Measurements from ENCODE around the gene MXD3.
"Not testable (repeated sequence)": the region's sequence is repeated elsewhere in the genome, so short reads cannot be mapped to it uniquely, and the experiment has no call there.

Gene MXD3

DNA sequence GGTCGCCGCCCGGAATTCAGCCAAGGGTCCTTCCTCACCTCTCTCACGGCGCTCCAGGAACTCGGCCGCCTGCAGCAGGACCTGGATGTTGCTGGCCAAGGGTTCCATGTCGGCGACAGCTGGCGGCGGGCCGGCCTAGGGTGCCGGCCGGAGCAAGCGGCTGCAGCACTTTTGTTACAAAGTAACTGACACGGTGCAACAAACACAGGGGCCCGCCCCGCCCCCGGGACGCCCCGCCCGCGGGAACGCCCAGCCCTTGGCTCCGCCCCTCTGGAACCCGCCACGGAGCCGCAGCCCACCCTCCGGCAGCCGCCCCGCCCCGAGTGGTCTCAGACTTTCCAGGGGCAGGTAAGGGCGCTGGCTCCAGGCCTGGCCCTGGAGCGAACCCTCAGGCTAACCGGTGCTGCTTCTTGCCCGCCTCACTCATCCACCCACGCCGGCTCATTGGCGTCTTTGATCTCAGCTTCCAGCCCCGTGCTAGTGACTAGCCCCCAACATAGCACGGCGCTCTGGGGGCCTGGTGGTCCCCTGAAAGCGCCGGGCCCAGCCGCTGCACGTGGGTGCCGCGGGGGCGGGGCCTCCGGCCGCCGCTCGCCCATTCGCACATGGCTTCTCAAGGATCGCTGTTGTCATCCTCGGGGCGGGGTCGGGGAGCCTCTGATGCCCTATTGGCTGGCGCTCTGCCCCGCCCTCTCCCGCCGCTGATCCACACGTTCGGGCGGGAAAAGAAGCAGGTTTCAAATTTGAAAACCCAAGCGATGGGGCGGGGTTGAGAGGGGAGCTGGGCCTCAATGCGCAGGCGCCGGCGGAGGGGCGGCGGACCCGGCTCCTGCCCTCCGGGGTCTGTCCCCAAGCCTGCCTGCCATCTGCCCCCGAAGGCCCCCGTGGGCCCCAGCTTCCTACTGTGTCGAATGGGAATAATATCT, at the start of gene MXD3:
Gene MXD3 (minus strand): TSS at position 176 of the 926 bp plus-strand sequence. CDS start 68 bp downstream, at position 108.
- peak; percentile 99 for DNase-seq (ENCODE audit: low spot score)

DNA sequence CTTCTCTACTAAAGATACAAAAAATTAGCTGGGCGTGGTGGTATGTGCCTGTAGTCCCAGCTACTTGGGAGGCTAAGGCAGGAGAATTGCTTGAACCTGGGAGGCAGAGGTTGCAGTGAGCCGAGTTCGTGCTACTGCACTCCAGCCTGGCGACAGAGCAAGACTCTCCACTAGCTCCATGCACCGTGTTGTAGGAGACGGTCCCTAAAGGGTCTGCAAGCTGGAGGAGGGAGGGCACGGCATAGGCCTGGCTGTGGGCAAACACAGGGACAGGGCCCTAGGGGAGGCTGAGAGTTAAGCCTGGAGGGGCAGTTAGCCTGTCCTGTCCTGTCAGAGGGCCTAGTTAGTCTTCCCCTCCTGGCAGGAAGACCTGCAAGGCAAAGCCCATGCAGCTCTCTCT, 49.0 kb upstream of the MXD3 start:
- DNase-seq (ENCODE audit: low spot score), result not testable (repeated sequence)

GRCh38 chr5:177359860-177360259, 48.2 kb upstream of the MXD3 start:
- no peak for DNase-seq (ENCODE audit: low spot score)

GRCh38 chr5:177359451-177359851, 47.8 kb upstream of the MXD3 start:
- no peak for DNase-seq (ENCODE audit: low spot score)

DNA sequence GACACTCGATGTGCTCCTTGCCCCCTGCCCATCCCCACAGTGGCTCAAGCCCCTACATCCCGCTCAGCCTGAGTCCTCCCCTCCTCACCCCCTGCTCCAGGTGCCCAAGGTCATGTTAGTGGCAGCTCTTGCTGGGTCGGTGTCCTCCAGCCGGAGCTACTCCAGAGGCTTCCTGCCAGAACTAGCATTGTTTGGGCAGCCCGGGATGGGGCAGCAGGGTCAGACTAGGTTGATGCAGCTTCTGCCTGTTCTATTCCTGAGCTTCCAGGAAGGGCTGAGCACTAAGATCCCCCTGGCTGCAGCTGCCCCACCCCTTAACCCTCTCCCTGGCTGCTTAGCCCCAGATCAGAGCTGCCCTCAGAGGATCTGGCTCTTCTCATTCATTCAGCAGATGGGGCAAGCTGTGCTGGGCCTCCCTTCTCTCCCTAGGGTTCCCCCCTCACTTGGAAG, 46.7 kb upstream of the MXD3 start:
- no peak for DNase-seq (ENCODE audit: low spot score)

DNA sequence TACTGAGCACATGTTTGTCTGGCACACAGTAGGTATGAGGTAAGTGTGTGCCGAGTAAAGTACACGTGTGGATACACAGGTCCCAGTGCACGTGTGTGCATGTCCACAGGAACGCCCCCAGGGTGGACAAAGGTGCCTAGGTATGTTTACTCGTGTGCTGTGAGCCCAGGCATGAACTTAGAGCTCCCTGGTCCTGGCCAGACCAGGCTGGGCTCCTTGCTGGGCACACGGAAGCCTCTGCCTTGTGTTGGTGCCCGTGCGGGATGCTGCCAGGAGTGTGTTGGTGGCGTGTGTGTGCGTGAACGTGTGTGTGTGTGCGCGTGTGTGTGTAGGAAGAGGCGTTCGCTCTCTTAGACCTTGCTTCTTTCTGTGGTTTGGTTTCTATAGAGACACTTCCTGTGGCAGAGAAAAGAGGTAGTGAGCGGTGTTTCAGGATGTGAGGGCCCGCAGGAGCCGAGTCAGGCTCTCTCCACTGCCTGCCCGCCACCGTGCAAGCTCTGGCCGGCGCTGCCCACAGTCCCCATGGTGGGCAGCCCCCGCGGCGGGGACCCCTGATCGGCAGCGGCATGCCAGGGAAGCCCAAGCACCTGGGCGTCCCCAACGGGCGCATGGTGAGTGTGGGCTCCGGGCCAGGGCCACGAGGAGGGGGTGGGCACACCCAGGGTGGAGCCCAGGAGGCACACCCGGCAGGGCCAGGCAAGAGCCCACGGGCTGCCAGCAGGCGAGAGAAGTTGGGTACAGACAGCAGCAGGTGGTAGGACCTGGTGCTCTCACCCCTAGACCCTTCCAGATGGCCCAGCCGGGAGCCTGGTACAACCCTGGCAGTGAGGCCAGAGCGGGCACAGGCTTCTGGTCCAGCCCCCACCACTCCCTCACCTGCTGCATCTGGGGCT, 46.0 kb upstream of the MXD3 start, which contains the start of gene RGS14:
Gene RGS14 (plus strand): TSS at position 466 of the 893 bp plus-strand sequence. CDS start 101 bp downstream, at position 567.
- no peak for DNase-seq (ENCODE audit: low spot score)

- DNase-seq (ENCODE audit: low spot score), result no peak
Measured at GRCh38 chr5:177357146-177357458, 45.4 kb upstream of the MXD3 start.

DNA sequence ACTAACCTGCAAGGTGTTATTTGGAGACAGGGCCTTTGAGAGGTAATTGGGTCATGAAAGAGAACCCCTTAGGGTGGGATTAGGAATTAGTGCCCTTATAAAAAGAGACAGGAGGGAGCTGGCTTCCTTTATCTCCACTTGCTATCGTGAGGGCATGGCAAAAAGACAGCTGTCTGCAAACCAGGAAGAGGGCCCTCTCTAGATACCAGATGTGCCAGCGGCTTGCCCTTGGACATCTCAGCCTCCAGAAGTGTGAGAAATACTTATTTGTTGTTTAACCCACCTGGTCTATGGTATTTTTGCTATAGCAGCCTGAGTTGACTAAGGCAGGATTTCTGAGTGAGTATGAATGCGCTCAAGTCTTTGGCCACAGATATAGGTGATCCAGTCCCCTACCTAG, 45.0 kb upstream of the MXD3 start:
- no peak for DNase-seq (ENCODE audit: low spot score)

GRCh38 chr5:177355868-177356168, 44.1 kb upstream of the MXD3 start:
- no peak for DNase-seq (ENCODE audit: low spot score)

DNA sequence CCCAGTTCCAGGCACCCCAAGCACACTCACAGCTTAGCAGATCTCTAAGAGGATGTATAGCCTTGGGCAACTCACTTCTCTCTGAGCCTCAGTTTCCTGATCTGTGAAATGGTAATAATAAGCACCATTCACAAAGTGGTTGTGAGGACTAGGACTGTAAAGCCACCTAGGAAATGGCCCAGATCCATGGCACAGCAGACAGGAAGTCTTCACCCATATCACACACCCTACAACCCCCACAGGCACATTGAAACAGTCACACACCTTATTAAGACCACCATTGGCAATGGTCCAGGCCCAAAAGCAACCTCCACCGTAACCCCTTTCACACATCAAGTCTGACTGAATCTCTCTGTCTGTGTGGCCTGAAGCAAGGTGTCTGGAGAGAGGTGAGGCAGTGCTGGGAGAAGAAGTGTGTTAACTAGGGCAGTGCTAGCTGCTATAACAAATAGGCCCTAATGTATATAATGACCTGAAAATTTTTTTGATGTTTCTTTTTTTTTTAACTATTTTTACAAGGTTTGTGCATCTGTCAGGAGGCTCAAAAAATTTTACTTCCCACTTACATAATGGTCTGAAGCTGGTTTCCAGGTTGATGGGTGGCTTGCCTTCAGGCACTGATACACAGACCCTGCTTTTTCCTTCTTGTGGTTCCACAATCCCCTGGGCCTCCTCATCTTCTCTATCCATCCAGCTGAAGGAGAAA, 43.6 kb upstream of the MXD3 start:
- no peak for DNase-seq (ENCODE audit: low spot score)

- DNase-seq (ENCODE audit: low spot score), result no peak
Measured at GRCh38 chr5:177354711-177355110, 43.0 kb upstream of the MXD3 start.

GRCh38 chr5:177354256-177354655, 42.6 kb upstream of the MXD3 start:
- DNase-seq (ENCODE audit: low spot score), result no peak

DNA sequence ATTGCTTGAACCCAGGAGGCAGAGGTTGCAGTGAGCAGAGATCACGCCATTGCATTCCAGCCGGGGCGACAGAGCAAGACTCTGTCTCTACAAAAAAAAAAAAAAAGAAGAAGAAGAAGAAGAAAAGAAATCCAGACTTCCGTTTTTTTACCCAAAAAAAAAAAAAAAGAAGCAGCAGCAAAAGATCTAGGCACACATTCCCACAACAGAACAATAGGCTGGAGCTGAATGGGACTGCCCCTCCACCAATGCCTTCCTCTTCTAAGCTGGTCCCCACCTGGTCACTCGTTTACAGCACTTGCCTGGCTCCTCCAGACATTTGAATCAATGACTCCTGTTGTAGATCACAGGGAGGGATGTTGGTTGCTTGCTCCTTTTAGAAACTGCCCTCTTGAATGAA, 41.4 kb upstream of the MXD3 start:
- DNase-seq (ENCODE audit: low spot score), result no peak

GRCh38 chr5:177351392-177352329, 40.0 kb upstream of the MXD3 start, which contains the start of gene LMAN2:
LMAN2 (minus strand) TSS chr5:177351668; CDS start chr5:177351647, 21 bp downstream.
- peak; percentile 94 for DNase-seq (ENCODE audit: low spot score)

- peak; percentile 71 for DNase-seq (ENCODE audit: low spot score)
Measured at GRCh38 chr5:177350776-177351391, 39.2 kb upstream of the MXD3 start.

DNA sequence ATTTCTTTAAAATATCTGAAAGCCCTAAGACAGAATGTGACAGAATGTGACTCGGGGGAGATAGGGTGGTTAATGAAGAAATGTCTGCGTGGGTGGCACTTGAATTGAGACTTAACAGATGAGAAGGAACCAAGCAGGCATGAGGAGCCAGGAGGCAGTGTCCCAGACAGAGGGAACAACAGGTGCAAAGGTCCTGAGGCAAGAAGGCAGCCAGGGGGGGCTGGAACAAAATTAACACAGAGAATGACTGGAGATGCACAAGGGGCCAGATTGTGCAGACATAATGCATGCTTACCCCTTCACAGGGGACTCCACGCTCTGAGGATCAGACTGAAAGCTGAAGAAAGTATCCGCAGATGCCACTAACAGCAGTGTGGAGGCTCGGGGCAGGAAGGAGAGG, 38.1 kb upstream of the MXD3 start:
- no peak for DNase-seq (ENCODE audit: low spot score)

DNA sequence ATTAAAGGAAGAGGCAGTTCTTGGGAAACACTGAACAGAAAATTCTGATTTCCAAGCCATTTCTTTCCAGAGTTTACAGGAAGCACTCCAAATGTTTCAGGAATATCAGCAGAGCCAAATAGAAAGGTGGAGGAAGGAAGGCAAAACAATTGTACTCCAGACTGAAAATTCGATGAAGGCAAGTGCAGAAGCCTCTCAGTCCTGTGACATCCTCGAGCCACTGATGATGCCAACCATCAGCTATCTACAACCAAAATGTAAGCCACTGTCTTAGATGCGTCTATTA, 37.6 kb upstream of the MXD3 start:
- no peak for DNase-seq (ENCODE audit: low spot score)

DNA sequence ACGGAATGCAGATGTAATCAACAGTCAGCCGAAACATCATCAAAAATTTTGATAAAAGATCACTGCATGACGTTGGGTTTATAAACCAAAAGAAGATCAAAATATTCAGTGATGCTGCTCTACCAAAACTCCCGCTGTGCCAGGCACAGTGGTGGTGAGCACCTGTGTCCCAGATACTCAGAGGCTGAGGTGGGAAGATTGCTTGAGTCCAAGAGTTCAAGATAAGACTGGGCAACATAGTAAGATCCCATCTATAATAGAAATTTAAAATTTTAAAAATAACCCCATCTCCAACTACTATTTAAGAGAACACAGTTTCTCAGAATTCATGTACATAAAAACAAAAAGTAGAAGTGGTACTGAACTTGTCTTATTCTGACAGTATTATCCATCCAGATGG, 36.0 kb upstream of the MXD3 start:
- DNase-seq (ENCODE audit: low spot score), result no peak

- DNase-seq (ENCODE audit: low spot score), result no peak
Measured at GRCh38 chr5:177346820-177347219, 35.1 kb upstream of the MXD3 start.

DNA sequence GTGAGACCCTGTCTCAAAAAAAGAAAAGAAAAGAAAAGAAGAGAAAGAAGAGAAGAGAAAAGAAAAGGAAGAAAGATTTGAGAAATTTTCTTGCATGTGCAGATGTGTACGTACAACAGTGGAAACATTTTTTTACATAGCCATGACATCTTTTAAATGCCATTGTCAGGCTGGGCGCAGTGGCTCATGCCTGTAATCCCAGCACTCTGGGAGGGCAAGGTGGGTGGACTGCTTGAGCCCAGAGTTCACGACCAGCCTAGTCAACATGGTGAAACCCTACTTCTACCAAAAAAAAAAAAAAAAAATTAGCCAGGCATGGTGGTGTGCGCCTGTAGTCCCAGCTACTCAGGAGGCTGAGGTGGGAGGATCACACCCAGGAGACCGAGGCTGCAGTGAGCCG, 33.2 kb upstream of the MXD3 start:
- DNase-seq (ENCODE audit: low spot score), result no peak

DNA sequence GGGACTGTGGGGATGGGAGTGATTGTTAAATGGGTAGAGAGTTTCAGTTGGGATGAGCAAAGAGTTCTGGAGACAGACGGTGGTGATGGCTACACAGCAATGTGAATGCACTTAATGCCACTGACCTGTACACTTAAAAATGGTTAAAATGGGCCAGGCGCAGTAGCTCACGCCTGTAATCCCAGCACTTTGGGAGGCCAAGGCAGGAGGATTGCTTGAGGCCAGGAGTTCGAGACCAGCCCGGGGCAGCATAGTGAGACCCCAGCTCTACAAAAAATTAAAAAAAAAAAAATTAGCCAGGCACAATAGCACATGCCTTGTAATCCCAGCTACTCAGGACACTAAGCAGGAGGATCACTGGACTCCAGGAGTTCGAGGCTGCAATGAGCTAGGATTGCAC, 32.1 kb upstream of the MXD3 start:
- no peak for DNase-seq (ENCODE audit: low spot score)

Measured in RKO (cell line).